Nephron progenitor cell (in vitro differentiated cells): ENCODE measurements around the gene NRG3.

ENCODE experiments used
- DNase-seq: peaks from one replicate; pipeline ENCODE4 v3.0.0; 2021
- H3K27ac Mint-ChIP-seq: 2 replicates; pipeline ENCODE4 v1.8.0; 2021; ENCODE audit warnings: mild to moderate bottlenecking, moderate library complexity, mixed read lengths
- H3K27me3 Mint-ChIP-seq: 2 replicates; pipeline ENCODE4 v1.8.0; 2021; ENCODE audit warnings: mild to moderate bottlenecking, low read depth, mixed read lengths; ENCODE audit not compliant: poor library complexity
- H3K36me3 Mint-ChIP-seq: 2 replicates; pipeline ENCODE4 v1.8.0; 2021; ENCODE audit warnings: low read depth, mixed read lengths
- H3K4me1 Mint-ChIP-seq: 2 replicates; pipeline ENCODE4 v1.8.0; 2021; ENCODE audit warnings: mixed read lengths
- H3K4me3 Mint-ChIP-seq: 2 replicates; pipeline ENCODE4 v1.8.0; 2021; ENCODE audit warnings: mild to moderate bottlenecking, moderate library complexity, mixed read lengths
- H3K9me3 Mint-ChIP-seq: 2 replicates; pipeline ENCODE4 v1.8.0; 2021; ENCODE audit warnings: mild to moderate bottlenecking, moderate library complexity, mixed read lengths
- CTCF ChIP-seq: fragments of 200-600 bp; sonication (generic); IDR thresholded peaks from 2 replicates; pipeline ENCODE4 v1.5.0; 2021; ENCODE audit warnings: antibody characterized with exemption

Gene NRG3

GRCh38 chr10:82162549-82163195, 287.7 kb downstream of the NRG3 start:
- Mint-ChIP-seq H3K27ac (no peak overlapping the region), H3K4me3 (no peak overlapping the region), H3K27me3 (no peaks in the 10 kb centered on the region), H3K36me3 (no peaks in the 10 kb centered on the region), H3K4me1 (peaks cover 5% of the 10 kb centered on the region), H3K9me3 (no peaks in the 10 kb centered on the region)
- TF ChIP-seq CTCF, result no peak
- DNase-seq, result no peak

- Mint-ChIP-seq H3K9me3 (peaks cover 8% of the 10 kb centered on the region), H3K27ac (no peak overlapping the region), H3K4me3 (no peak overlapping the region), H3K36me3 (peaks cover 11% of the 10 kb centered on the region), H3K4me1 (peaks cover 26% of the 10 kb centered on the region), H3K27me3 (peaks cover 3% of the 10 kb centered on the region)
- DNase-seq, result no peak
- TF ChIP-seq CTCF, result no peak
These were observed 296.9 kb downstream of the NRG3 start for GRCh38 chr10:82171899-82172298.

GRCh38 chr10:82176587-82176986, 301.6 kb downstream of the NRG3 start:
- peaks cover 40% of the 10 kb centered on the region for H3K9me3 Mint-ChIP-seq
- peak overlapping the region; percentile 97 for H3K27ac Mint-ChIP-seq
- peaks cover 37% of the 10 kb centered on the region for H3K36me3 Mint-ChIP-seq
- no peak for TF ChIP-seq CTCF
- H3K27me3 Mint-ChIP-seq, result peaks cover 6% of the 10 kb centered on the region
- H3K4me3 Mint-ChIP-seq, result no peak overlapping the region
- DNase-seq, result peak; percentile 10
- H3K4me1 Mint-ChIP-seq, result peaks cover 28% of the 10 kb centered on the region

GRCh38 chr10:82190432-82191260, 315.7 kb downstream of the NRG3 start:
- no peak for DNase-seq
- Mint-ChIP-seq H3K36me3 (no peaks in the 10 kb centered on the region), H3K9me3 (no peaks in the 10 kb centered on the region), H3K4me3 (no peak overlapping the region), H3K27me3 (no peaks in the 10 kb centered on the region), H3K4me1 (peaks cover 6% of the 10 kb centered on the region), H3K27ac (no peak overlapping the region)
- TF ChIP-seq CTCF, result no peak

GRCh38 chr10:82191653-82192052, 316.7 kb downstream of the NRG3 start:
- no peak for TF ChIP-seq CTCF
- no peaks in the 10 kb centered on the region for H3K27me3 Mint-ChIP-seq
- H3K36me3 Mint-ChIP-seq, result no peaks in the 10 kb centered on the region
- DNase-seq, result no peak
- H3K4me3 Mint-ChIP-seq, result no peak overlapping the region
- no peaks in the 10 kb centered on the region for H3K9me3 Mint-ChIP-seq
- no peak overlapping the region for H3K27ac Mint-ChIP-seq
- no peaks in the 10 kb centered on the region for H3K4me1 Mint-ChIP-seq
